AG08396 (cell line): Measurements from ENCODE around the gene OST4.

Experiments used
- DNase-seq: peaks from one replicate; pipeline ENCODE4 v3.0.0; 2012; ENCODE audit warnings: low spot score, mixed read lengths

OST4 gene

DNA sequence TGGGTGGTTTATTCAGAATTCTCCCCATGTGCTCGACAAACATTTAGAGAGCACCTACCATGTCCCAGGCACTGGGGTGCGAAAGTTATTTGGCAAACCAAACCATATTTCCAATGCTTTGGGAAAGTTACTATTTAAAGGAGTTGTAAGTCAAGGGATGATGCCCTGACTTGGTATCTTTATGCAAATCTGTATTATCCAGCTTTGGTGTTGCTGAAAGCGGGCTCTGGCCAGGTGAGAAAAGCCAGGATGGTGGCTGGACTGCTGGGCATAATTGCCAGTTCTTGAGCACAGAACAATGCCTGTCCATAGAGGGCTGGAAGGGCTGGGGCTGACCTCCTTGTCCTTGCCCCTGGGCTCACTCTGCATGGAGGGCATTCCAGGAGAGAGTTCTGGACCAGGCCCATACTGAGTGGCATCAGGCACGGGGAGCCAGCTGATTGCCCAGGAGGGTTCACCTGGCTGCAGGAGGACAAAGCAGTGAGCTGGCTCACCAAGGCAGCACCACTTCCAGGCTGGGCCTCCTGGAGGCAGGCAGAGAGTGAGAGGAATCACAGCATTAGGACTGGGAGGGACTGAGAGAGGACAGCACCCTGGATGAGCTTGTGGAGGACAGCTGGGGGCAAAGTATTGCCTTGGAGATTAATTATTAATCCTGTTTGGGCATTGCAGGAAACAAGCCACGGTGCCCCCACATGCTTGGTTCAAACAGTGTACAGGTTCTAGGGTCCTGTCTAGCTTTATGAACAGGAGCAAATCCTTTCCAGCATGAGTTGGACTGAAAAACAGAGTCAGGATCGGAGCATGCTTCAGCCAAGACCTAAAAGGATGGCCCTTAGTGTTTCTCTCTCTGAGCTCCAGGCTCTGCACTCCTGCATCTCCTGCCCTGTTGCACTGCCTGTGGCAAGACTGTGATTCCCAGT, 22.2 kb upstream of the OST4 start:
- DNase-seq, result no peak

DNA sequence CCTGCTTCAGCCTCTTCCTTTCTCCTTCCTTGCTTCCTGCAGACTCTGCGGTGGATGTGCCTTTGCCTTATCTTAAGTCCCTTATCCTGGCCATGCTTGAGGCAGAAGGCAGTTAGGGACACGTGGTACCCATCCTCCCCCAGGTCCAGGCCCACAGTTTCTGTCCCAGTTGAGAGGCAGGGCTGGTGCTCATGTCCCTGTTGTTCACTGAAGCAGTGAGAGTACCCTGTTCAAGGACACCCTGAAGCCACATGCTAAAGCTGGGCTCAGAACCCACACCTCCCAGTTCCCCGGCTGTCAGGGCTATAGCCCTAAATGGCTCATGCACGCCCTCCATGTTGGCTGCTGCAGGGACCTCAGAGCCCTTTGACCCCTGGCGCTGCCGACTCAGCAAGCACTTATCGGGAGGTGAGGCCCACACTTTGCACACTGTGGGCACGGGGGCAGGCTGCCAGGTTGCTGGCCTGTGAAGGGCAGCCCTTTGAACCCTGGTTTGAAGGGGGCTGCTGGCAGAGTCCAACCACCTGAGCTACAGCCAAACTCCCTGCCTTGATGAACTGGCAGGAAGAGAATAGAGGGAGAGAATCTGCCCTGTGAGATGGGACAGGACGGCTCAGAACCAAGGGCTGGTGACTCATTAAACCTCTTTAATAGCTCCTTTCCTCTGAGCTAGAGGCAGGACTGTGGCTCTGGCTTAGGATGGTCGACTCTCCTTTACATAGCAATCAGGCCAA, 21.4 kb upstream of the OST4 start:
- no peak for DNase-seq

GRCh38 chr2:27091746-27092695, 20.6 kb upstream of the OST4 start:
- DNase-seq, result no peak

GRCh38 chr2:27089111-27089954, 17.9 kb upstream of the OST4 start:
- DNase-seq, result no peak

- DNase-seq, result no peak
These were observed 17.2 kb upstream of the OST4 start for GRCh38 chr2:27088634-27089033.

DNA sequence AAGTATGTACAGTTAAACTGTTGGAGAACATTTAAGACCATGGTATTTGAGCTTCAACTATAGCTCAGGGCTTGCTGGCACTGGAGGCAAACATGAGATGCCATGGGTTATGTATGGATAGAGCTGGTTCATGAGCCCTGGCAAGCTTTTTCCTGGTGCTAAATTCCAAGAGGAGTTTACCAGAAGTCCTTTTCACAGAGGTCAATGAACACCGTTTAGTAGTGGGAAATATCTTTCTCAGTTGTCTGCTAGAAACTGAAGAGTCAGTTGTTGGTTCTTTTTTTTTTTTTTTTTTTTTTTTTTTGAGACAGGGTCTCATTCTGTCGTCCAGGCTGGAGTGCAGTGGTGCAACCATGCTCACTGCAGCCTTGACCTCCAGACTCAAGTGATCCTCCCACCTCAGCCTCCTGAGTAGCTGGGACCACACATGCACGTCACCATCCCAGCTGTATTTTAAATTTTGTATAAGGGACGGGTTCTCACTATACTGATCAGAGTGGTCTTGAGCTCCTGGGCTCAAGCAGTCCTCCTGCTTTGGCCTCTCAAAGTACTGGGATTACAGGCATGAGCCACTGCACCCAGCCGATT, 16.5 kb upstream of the OST4 start:
- DNase-seq, result no peak

DNA sequence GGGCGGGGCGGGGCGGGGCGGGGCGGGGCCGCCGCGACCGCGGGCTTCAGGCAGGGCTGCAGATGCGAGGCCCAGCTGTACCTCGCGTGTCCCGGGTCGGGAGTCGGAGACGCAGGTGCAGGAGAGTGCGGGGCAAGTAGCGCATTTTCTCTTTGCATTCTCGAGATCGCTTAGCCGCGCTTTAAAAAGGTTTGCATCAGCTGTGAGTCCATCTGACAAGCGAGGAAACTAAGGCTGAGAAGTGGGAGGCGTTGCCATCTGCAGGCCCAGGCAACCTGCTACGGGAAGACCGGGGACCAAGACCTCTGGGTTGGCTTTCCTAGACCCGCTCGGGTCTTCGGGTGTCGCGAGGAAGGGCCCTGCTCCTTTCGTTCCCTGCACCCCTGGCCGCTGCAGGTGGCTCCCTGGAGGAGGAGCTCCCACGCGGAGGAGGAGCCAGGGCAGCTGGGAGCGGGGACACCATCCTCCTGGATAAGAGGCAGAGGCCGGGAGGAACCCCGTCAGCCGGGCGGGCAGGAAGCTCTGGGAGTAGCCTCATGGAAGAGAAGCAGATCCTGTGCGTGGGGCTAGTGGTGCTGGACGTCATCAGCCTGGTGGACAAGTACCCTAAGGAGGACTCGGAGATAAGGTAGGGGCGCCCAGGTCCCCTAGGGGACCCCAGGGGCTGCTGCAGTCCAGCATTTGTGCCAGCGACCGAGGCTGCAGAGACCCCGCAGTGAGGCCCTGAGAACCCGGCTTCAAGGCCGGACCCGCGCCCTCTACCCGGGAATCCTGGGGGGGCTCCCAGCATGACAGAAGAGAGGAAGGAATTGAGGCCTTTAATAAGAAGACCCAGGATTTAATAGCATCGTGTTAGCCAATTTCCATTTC, 15.5 kb upstream of the OST4 start, which contains the start of gene KHK:
Gene KHK (plus strand): TSS at position 49 of the 870 bp plus-strand sequence. CDS start 488 bp downstream, at position 537.
- DNase-seq, result no peak

DNA sequence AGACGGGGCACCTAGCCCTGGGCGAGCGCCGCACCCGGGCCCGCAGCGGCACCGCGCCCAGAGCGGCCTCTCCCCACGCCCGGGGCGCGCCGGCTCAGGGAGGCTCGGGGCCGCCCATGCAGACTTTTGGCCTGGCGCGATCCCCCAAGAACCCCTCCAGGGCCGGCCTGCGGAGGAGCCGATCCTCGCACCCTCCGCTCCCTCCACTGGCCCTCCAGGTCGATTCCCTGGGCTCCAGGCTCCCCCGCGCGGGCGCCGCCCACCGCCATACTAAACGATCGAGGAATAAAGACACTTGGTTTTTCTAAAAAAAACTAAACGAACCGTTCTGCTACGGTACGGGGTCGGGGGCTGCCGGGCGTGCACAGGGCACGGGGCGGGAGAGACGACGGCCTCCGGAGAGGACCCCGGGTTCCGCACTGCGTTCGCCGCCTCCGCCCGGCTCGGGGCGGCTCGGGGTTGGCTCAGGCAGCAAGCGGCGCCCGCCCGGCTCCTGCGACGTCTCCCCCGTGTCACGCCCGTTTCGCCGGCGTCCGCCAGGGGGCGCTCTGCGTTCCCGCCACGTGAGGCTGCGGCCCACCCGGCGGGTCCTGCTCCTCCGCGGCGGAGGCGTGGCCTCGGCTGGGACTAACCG, 14.8 kb upstream of the OST4 start:
- DNase-seq, result peak; percentile 98

DNA sequence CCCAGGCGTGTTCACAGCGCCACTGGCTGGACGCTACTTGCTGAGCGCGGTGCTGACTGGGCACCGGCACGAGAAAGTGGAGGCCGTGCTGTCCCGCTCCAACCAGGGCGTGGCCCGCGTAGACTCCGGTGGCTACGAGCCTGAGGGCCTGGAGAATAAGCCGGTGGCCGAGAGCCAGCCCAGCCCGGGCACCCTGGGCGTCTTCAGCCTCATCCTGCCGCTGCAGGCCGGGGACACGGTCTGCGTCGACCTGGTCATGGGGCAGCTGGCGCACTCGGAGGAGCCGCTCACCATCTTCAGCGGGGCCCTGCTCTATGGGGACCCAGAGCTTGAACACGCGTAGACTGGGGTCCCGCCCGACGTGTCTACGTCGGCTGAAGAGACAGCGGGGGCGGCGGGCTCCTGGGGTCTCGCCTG, 14.2 kb upstream of the OST4 start:
- DNase-seq, result peak; percentile 81

DNA sequence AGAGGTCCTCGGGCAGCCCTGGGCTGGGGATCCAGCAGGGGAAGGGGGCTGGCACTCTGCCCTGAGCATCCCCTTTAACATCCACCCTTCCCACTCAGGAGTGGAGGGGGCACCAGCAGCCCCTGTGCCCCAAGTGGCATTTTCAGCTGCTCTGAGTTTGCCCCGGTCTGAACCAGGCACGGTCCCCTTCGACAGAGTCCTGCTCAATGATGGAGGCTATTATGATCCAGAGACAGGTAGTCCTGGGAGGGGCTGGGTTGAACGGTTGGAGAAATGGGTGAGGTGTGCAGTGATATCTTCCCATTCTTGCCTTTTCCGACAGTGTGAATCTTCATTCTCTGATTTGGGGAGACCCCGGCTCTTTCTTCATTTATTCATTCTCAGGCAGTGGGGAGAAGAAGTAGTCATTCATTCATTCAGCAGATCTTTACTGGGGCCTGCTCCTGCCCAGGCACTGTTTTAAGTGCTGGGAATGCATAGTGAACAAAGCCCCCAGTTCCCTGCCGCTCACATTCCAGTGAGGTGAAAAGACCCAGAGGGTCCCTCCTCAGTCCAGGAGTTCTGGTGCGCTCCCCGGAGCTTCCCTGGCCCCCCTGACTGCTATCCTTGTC, 13.7 kb upstream of the OST4 start:
- no peak for DNase-seq

GRCh38 chr2:27084297-27085061, 13.0 kb upstream of the OST4 start:
- no peak for DNase-seq

- no peak for DNase-seq
These were observed 12.2 kb upstream of the OST4 start for GRCh38 chr2:27083410-27084296.

GRCh38 chr2:27082773-27083409, 11.4 kb upstream of the OST4 start:
- DNase-seq, result no peak

- no peak for DNase-seq
These were observed 10.7 kb upstream of the OST4 start for GRCh38 chr2:27081984-27082772.

- DNase-seq, result no peak
These were observed 9.1 kb upstream of the OST4 start for GRCh38 chr2:27080603-27080936.

- peak; percentile 33 for DNase-seq
These were observed 8.7 kb upstream of the OST4 start for GRCh38 chr2:27080140-27080469.
